Common myeloid progenitor, CD34-positive (primary cell): ENCODE data around the gene PRSS38.

Source experiments
- CTCF ChIA-PET: fragments of 350-600 bp; sonication (Branson Sonifier 250); formaldehyde crosslinking; loops from one replicate; lab custom pipeline; 2021; ENCODE audit warnings: antibody characterized with exemption; lab: Charles Lee
- POLR2A ChIA-PET: fragments of 350-600 bp; sonication (Branson Sonifier 250); formaldehyde crosslinking; loops from one replicate; lab custom pipeline; 2021; ENCODE audit warnings: antibody characterized with exemption; lab: Charles Lee
- DNase-seq, 3 donors: peaks; one replicate each; pipeline versions ENCODE4 v3.0.0 to v3.0.0-alpha.2; 2013
- H3K27ac ChIP-seq, 2 experiments: 1 replicate in 1 of 2; 2 replicates in 1 of 2; pipeline ENCODE4 v1.7.0; 2013; ENCODE audit warnings: inconsistent platforms in 2 of 2, low read length in 2 of 2, mild to moderate bottlenecking in 2 of 2, low read depth in 1 of 2, moderate library complexity in 1 of 2; ENCODE audit not compliant: severe bottlenecking in 2 of 2, insufficient read depth in 1 of 2, poor library complexity in 1 of 2
- H3K27me3 ChIP-seq, 5 experiments: replicated peaks in 2 of 5; 1 replicate in 3 of 5; 2 replicates in 2 of 5; pipeline versions ENCODE4 v1.6.1 to v1.7.0; 2013; ENCODE audit warnings: low read length in 4 of 5, mild to moderate bottlenecking in 2 of 5, moderate library complexity in 2 of 5, inconsistent platforms in 1 of 5; ENCODE audit not compliant: insufficient read depth in 5 of 5, control insufficient read depth in 4 of 5
- H3K36me3 ChIP-seq, 4 experiments: 1 replicate in 2 of 4; 2 replicates in 2 of 4; pipeline versions ENCODE4 v1.6.1 to v1.7.0; 2013; ENCODE audit warnings: low read length in 3 of 4, control low read depth in 1 of 4, mild to moderate bottlenecking in 1 of 4; ENCODE audit not compliant: control insufficient read depth in 4 of 4, insufficient read depth in 4 of 4
- H3K4me1 ChIP-seq, 4 experiments: 1 replicate in 3 of 4; 2 replicates in 1 of 4; pipeline versions ENCODE4 v1.6.1 to v1.7.1; 2013; ENCODE audit warnings: low read length in 3 of 4, mild to moderate bottlenecking in 3 of 4, control low read depth in 1 of 4, inconsistent platforms in 1 of 4, moderate library complexity in 1 of 4; ENCODE audit not compliant: control insufficient read depth in 4 of 4, insufficient read depth in 4 of 4; ENCODE audit errors: control extremely low read depth in 1 of 4
- H3K4me3 ChIP-seq, 7 experiments: 1 replicate in 4 of 7; 2 replicates in 3 of 7; pipeline versions ENCODE4 v1.5.1 to v1.7.0; 2013; ENCODE audit warnings: mild to moderate bottlenecking in 7 of 7, low read length in 6 of 7, moderate library complexity in 6 of 7, inconsistent platforms in 2 of 7, low read depth in 2 of 7, control low read depth in 1 of 7; ENCODE audit not compliant: insufficient read depth in 4 of 7, control insufficient read depth in 1 of 7; ENCODE audit errors: extremely low read depth in 1 of 7
- H3K9me3 ChIP-seq, 5 experiments: 1 replicate in 4 of 5; 2 replicates in 1 of 5; pipeline versions ENCODE4 v1.6.1 to v1.7.1; 2013; ENCODE audit warnings: low read length in 4 of 5, mild to moderate bottlenecking in 2 of 5, inconsistent platforms in 1 of 5, low read depth in 1 of 5, moderate library complexity in 1 of 5; ENCODE audit not compliant: control insufficient read depth in 4 of 5, insufficient read depth in 2 of 5; ENCODE audit errors: control extremely low read depth in 1 of 5
- WGBS: methylation state at CpG from one replicate; pipeline ENCODE4 v1.1.5; 2013; ENCODE audit not compliant: insufficient coverage; 5-methylcytosine and 5-hydroxymethylcytosine counted together

PRSS38 gene

GRCh38 chr1:227893300-227893948 is 77.9 kb downstream of the PRSS38 start:
- no peak overlapping the region for H3K27ac ChIP-seq
- ChIA-PET CTCF (no interaction called here), POLR2A (no interaction called here)
- WGBS, result 96% methylated on average over 5 of the region's 9 CpGs
- H3K36me3 ChIP-seq, result no peaks in the 10 kb centered on the region
- no peaks in the 10 kb centered on the region for H3K9me3 ChIP-seq
- H3K4me1 ChIP-seq, result no peaks in the 10 kb centered on the region
- H3K4me3 ChIP-seq, result no peak overlapping the region
- DNase-seq, result no peak
- no peaks in the 10 kb centered on the region for H3K27me3 ChIP-seq

GRCh38 chr1:227893949-227894721 is 78.7 kb downstream of the PRSS38 start:
- no peak overlapping the region for H3K27ac ChIP-seq
- POLR2A ChIA-PET, result no interaction called here
- H3K4me3 ChIP-seq, result no peak overlapping the region
- no peaks in the 10 kb centered on the region for H3K27me3 ChIP-seq
- no peaks in the 10 kb centered on the region for H3K36me3 ChIP-seq
- CTCF ChIA-PET, result no interaction called here
- H3K9me3 ChIP-seq, result no peaks in the 10 kb centered on the region
- WGBS, result 94% methylated on average over 27 of the region's 27 CpGs
- no peak for DNase-seq
- H3K4me1 ChIP-seq, result no peaks in the 10 kb centered on the region

GRCh38 chr1:227894831-227895451 is 79.5 kb downstream of the PRSS38 start:
- CTCF ChIA-PET, result no interaction called here
- POLR2A ChIA-PET, result no interaction called here
- 98% methylated on average over 7 of the region's 12 CpGs for WGBS
- no peak for DNase-seq
- Histone ChIP-seq H3K4me3 (no peak overlapping the region), H3K4me1 (no peaks in the 10 kb centered on the region), H3K27me3 (no peaks in the 10 kb centered on the region), H3K27ac (no peak overlapping the region), H3K9me3 (no peaks in the 10 kb centered on the region), H3K36me3 (no peaks in the 10 kb centered on the region)
